Sigmoid colon (tissue), 4 donors: ENCODE measurements around the gene KIF4A.

Experiments
- CTCF ChIP-seq, 4 experiments: fragments of 450-650 bp in 3 of 4; fragments of 200-600 bp in 1 of 4; IDR thresholded peaks; one replicate each; pipeline ENCODE4 v1.5.1; 2016 to 2019; ENCODE audit warnings: antibody characterized with exemption in 4 of 4, mild to moderate bottlenecking in 3 of 4, moderate library complexity in 2 of 4
- POLR2A ChIP-seq, 2 donors: fragments of 450-650 bp; IDR thresholded peaks; one replicate each; pipeline ENCODE4 v1.6.1; 2016; ENCODE audit warnings: antibody characterized with exemption in 2 of 2, mild to moderate bottlenecking in 2 of 2, moderate library complexity in 2 of 2
- POLR2AphosphoS5 ChIP-seq, 4 donors: sonication (generic); formaldehyde crosslinking; IDR thresholded peaks; one replicate each; pipeline ENCODE4 v1.6.1; 2017; ENCODE audit warnings: antibody characterized with exemption in 4 of 4

GRCh38 chrX:70456256-70456655 lies 166.4 kb downstream of the KIF4A start:
- TF ChIP-seq CTCF (IDR thresholded peaks at IDR 0.05), result no peak
- TF ChIP-seq POLR2A (IDR thresholded peaks at IDR 0.05), result no peak
- no peak for TF ChIP-seq POLR2AphosphoS5 (IDR thresholded peaks at IDR 0.05)
